ENCODE measurements around the gene CNKSR1. TPM values are rescaled to one million over a fixed set of nuclear protein-coding genes. Genes with fewer than 3 reads are reported as not detected.

CNKSR1 gene
- total RNA-seq, 1 experiment from 2014 or later: 32.1 TPM

- no peaks in the 10 kb centered on the region for H3K9me2 ChIP-seq (replicated peaks; ENCODE audit: low read length)
- H3K9me3 ChIP-seq (ENCODE audit: low read length): no peaks in the 10 kb centered on the region
- BruUV-seq (replicated peaks): no TSS peak
- TF ChIP-seq EZH2phosphoT487 (IDR thresholded peaks at IDR 0.05; ENCODE audit: borderline replicate concordance, low read length) (no peak), CTCF (conservative IDR thresholded peaks at IDR 0.05; ENCODE audit: low read depth, low read length) (no peak), EZH2 (IDR thresholded peaks at IDR 0.05; ENCODE audit: low read length, unreplicated experiment) (no peak)
- CTCF ChIA-PET: no interaction called here
- no peak for DNase-seq
- no peaks in the 10 kb centered on the region for H3K27me3 ChIP-seq (ENCODE audit: low read length)
- no peak overlapping the region for H2AFZ ChIP-seq (ENCODE audit: low read length)
- H3K27ac ChIP-seq (ENCODE audit: low read length): no peak overlapping the region
- no peaks in the 10 kb centered on the region for H3K36me3 ChIP-seq (ENCODE audit: low read depth, low read length)
- H3F3A ChIP-seq (ENCODE audit: low read length, unreplicated experiment): peaks cover 4% of the 10 kb centered on the region
- no peak overlapping the region for H3K9ac ChIP-seq (ENCODE audit: low read length)
- intact Hi-C loops (cut with micrococcal nuclease): no loop called here
- peaks cover 3% of the 10 kb centered on the region for H3K79me2 ChIP-seq (ENCODE audit: low read length)
- H3K4me2 ChIP-seq (ENCODE audit: low read length): no peak overlapping the region
- H4K20me1 ChIP-seq (ENCODE audit: low read length): no peaks in the 10 kb centered on the region
- peaks cover 23% of the 10 kb centered on the region for H3K4me1 ChIP-seq (ENCODE audit: insufficient read depth, low read length)
- ATAC-seq: no peak
- POLR2A ChIA-PET (ENCODE audit: unreplicated experiment): no interaction called here
- no peak overlapping the region for H3K4me3 ChIP-seq (ENCODE audit: low read length)
These were observed 46.6 kb upstream of the CNKSR1 start for GRCh38 chr1:26130695-26131094.

GRCh38 chr1:26132128-26132833 lies 45.0 kb upstream of the CNKSR1 start:
- Histone ChIP-seq H3K79me2 (ENCODE audit: low read length) (no peaks in the 10 kb centered on the region), H4K20me1 (ENCODE audit: low read length) (no peaks in the 10 kb centered on the region), H3F3A (ENCODE audit: low read length, unreplicated experiment) (peaks cover under 1% of the 10 kb centered on the region), H3K27ac (ENCODE audit: low read length) (no peak overlapping the region), H3K36me3 (ENCODE audit: low read depth, low read length) (no peaks in the 10 kb centered on the region), H3K27me3 (ENCODE audit: low read length) (no peaks in the 10 kb centered on the region), H3K4me3 (ENCODE audit: low read length) (no peak overlapping the region), H2AFZ (ENCODE audit: low read length) (no peak overlapping the region), H3K4me2 (ENCODE audit: low read length) (no peak overlapping the region), H3K9ac (ENCODE audit: low read length) (no peak overlapping the region), H3K9me2 (replicated peaks; ENCODE audit: low read length) (no peaks in the 10 kb centered on the region), H3K9me3 (ENCODE audit: low read length) (no peaks in the 10 kb centered on the region), H3K4me1 (ENCODE audit: insufficient read depth, low read length) (peaks cover 9% of the 10 kb centered on the region)
- DNase-seq: peak; percentile 35
- intact Hi-C loops (cut with micrococcal nuclease): no loop called here
- ChIA-PET POLR2A (ENCODE audit: unreplicated experiment) (no interaction called here), CTCF (no interaction called here)
- no TSS peak for BruUV-seq (replicated peaks)
- no peak for TF ChIP-seq EZH2phosphoT487 (IDR thresholded peaks at IDR 0.05; ENCODE audit: borderline replicate concordance, low read length)
- TF ChIP-seq CTCF (conservative IDR thresholded peaks at IDR 0.05; ENCODE audit: low read depth, low read length): no peak
- no peak for TF ChIP-seq EZH2 (IDR thresholded peaks at IDR 0.05; ENCODE audit: low read length, unreplicated experiment)
- no peak for ATAC-seq

GRCh38 chr1:26132834-26133167 lies 44.5 kb upstream of the CNKSR1 start:
- no peak for ATAC-seq
- BruUV-seq (replicated peaks): no TSS peak
- CTCF ChIA-PET: no interaction called here

More at GRCh38 chr1:26132834-26133167, 44.5 kb upstream of the CNKSR1 start:
- DNase-seq: no peak
- H3K9ac ChIP-seq (ENCODE audit: low read length): no peak overlapping the region
- no peak overlapping the region for H3K4me2 ChIP-seq (ENCODE audit: low read length)
- TF ChIP-seq EZH2phosphoT487 (IDR thresholded peaks at IDR 0.05; ENCODE audit: borderline replicate concordance, low read length) (no peak), EZH2 (IDR thresholded peaks at IDR 0.05; ENCODE audit: low read length, unreplicated experiment) (no peak), CTCF (conservative IDR thresholded peaks at IDR 0.05; ENCODE audit: low read depth, low read length) (no peak)
- no peak overlapping the region for H3K27ac ChIP-seq (ENCODE audit: low read length)
- intact Hi-C loops (cut with micrococcal nuclease): no loop called here
- H3F3A ChIP-seq (ENCODE audit: low read length, unreplicated experiment): no peaks in the 10 kb centered on the region
- peaks cover 3% of the 10 kb centered on the region for H3K4me1 ChIP-seq (ENCODE audit: insufficient read depth, low read length)
- no peak overlapping the region for H2AFZ ChIP-seq (ENCODE audit: low read length)
- H3K27me3 ChIP-seq (ENCODE audit: low read length): no peaks in the 10 kb centered on the region
- H4K20me1 ChIP-seq (ENCODE audit: low read length): no peaks in the 10 kb centered on the region
- no peak overlapping the region for H3K4me3 ChIP-seq (ENCODE audit: low read length)
- no peaks in the 10 kb centered on the region for H3K36me3 ChIP-seq (ENCODE audit: low read depth, low read length)
- H3K79me2 ChIP-seq (ENCODE audit: low read length): no peaks in the 10 kb centered on the region
- POLR2A ChIA-PET (ENCODE audit: unreplicated experiment): no interaction called here
- H3K9me2 ChIP-seq (replicated peaks; ENCODE audit: low read length): no peaks in the 10 kb centered on the region
- H3K9me3 ChIP-seq (ENCODE audit: low read length): no peaks in the 10 kb centered on the region

Data from PC-3 (cell line).